K562 (cell line): Measurements from ENCODE around the gene SOX11. TPM values are rescaled to one million over a fixed set of nuclear protein-coding genes. Genes with fewer than 3 reads are reported as not detected.

Experiments
- ATAC-seq: fragments of 200-7000 bp; cut with Tn5 transposase; 3 replicates; pipeline ENCODE4 v1.9.1; 2020; ENCODE audit warnings: moderate library complexity
- BruUV-seq: library from RNA; stranded (reverse); fragments of 400-500 nt; replicated peaks from 2 replicates; lab custom pipeline; 2021; lab: Mats Ljungman, UMichigan
- CTCF ChIA-PET: fragments of 300-600 bp; formaldehyde crosslinking; extraction: SDS; loops from one replicate; lab custom pipeline; 2021; ENCODE audit warnings: low intra/inter-chr PET ratio; lab: Yijun Ruan, JAX
- POLR2A ChIA-PET: fragments of 300-600, 350-650 bp; sonication (Branson Sonifier 250); formaldehyde crosslinking; extraction: SDS; loops from one replicate; lab custom pipeline; 2021; ENCODE audit warnings: antibody characterized with exemption, inconsistent platforms; lab: Yijun Ruan, JAX
- DNase-seq, 4 experiments: peaks; one replicate each; pipeline versions ENCODE4 v3.0.0 to v3.0.0-alpha.2; 2011 to 2018; ENCODE audit warnings: low spot score in 3 of 4, mixed read lengths in 3 of 4; ENCODE audit errors: extremely low read depth in 1 of 4
- FAIRE-seq: peaks from 2 replicates; lab custom pipeline; 2011; peaks lifted over from hg19 to GRCh38; lab: Jason Lieb, UNC
- H2AFZ ChIP-seq: 2 replicates; pipeline ENCODE4 v1.6.0; 2011; ENCODE audit warnings: low read depth, low read length, control low read depth, inconsistent platforms
- H3K27ac ChIP-seq: fragments of 200-600 bp; 3 replicates; pipeline ENCODE4 v1.8.0; 2011; ENCODE audit warnings: low read depth, mild to moderate bottlenecking, control low read depth, inconsistent platforms, low read length, moderate library complexity, mixed read lengths; ENCODE audit errors: extremely low read depth
- H3K27me3 ChIP-seq, 2 experiments: fragments of 300-600 bp in 1 of 2; 2 replicates in 1 of 2; 3 replicates in 1 of 2; pipeline versions ENCODE4 v1.6.0 to v1.8.0; 2011; ENCODE audit warnings: inconsistent platforms in 2 of 2, low read length in 2 of 2, mild to moderate bottlenecking in 1 of 2, mixed read lengths in 1 of 2, moderate library complexity in 1 of 2; ENCODE audit not compliant: control insufficient read depth in 2 of 2, insufficient read depth in 2 of 2
- H3K36me3 ChIP-seq: fragments of 300-600 bp; 3 replicates; pipeline ENCODE4 v1.8.0; 2011; ENCODE audit warnings: mild to moderate bottlenecking, low read length, inconsistent platforms; ENCODE audit not compliant: control insufficient read depth, insufficient read depth
- H3K4me1 ChIP-seq, 2 experiments: fragments of 200-600 bp in 1 of 2; replicated peaks in 1 of 2; 2 replicates in 1 of 2; 3 replicates in 1 of 2; pipeline versions ENCODE4 v1.5.1 to v1.8.0; 2011; ENCODE audit warnings: inconsistent platforms in 2 of 2, low read length in 2 of 2, mild to moderate bottlenecking in 1 of 2, mixed read lengths in 1 of 2, moderate library complexity in 1 of 2; ENCODE audit not compliant: control insufficient read depth in 2 of 2, insufficient read depth in 2 of 2
- H3K4me2 ChIP-seq: 2 replicates; pipeline ENCODE4 v1.6.1; 2011; ENCODE audit warnings: low read length, control low read depth, inconsistent platforms, mixed read lengths; ENCODE audit not compliant: insufficient read depth
- H3K4me3 ChIP-seq: fragments of 200-600 bp; sonication (generic), shearing (Covaris generic); 2 replicates; pipeline ENCODE4 v1.5.1; 2016; ENCODE audit warnings: control low read depth, inconsistent platforms
- H3K79me2 ChIP-seq: fragments of 200-600 bp; 3 replicates; pipeline ENCODE4 v1.8.0; 2011; ENCODE audit warnings: low read length, inconsistent platforms; ENCODE audit not compliant: control insufficient read depth, insufficient read depth
- H3K9ac ChIP-seq, 2 experiments: 2 replicates each; pipeline versions ENCODE4 v1.6.0 to v1.6.1; 2011; ENCODE audit warnings: low read depth in 2 of 2, low read length in 2 of 2, control low read depth in 1 of 2, inconsistent platforms in 1 of 2, mild to moderate bottlenecking in 1 of 2, mixed read lengths in 1 of 2; ENCODE audit not compliant: insufficient read depth in 1 of 2
- H3K9me1 ChIP-seq: one replicate; pipeline ENCODE4 v1.6.0; 2011; ENCODE audit warnings: inconsistent platforms, mild to moderate bottlenecking, low read length, moderate library complexity; ENCODE audit not compliant: control insufficient read depth, insufficient read depth
- H3K9me3 ChIP-seq: replicated peaks from 2 replicates; pipeline ENCODE4 v1.5.1; 2011; ENCODE audit warnings: low read depth, low read length, inconsistent platforms; ENCODE audit not compliant: control insufficient read depth, insufficient read depth
- H4K20me1 ChIP-seq: replicated peaks from 2 replicates; pipeline ENCODE4 v1.6.1; 2011; ENCODE audit warnings: low read length, inconsistent platforms, mixed read lengths; ENCODE audit not compliant: control insufficient read depth, insufficient read depth
- ETV5 ChIP-seq: sonication (generic); formaldehyde crosslinking; IDR thresholded peaks from 2 replicates; pipeline ENCODE4 v1.4.0; 2020; ENCODE audit warnings: low read depth, mild to moderate bottlenecking, missing genetic modification reagents
- HOMEZ ChIP-seq: fragments of 250-450 bp; sonication (Bioruptor Pico); IDR thresholded peaks from 2 replicates; pipeline ENCODE4 v1.4.0; 2020; ENCODE audit warnings: mild to moderate bottlenecking, moderate library complexity
- MIER1 ChIP-seq: fragments of 450-650 bp; IDR thresholded peaks from 2 replicates; pipeline ENCODE4 v1.6.1; 2016; ENCODE audit warnings: antibody characterized with exemption, mild to moderate bottlenecking, low read depth
- ZNF184 ChIP-seq: sonication (generic); formaldehyde crosslinking; IDR thresholded peaks from 2 replicates; pipeline ENCODE4 v1.5.0; 2020; ENCODE audit warnings: missing genetic modification reagents
- ZNF561 ChIP-seq: fragments of 450-650 bp; formaldehyde crosslinking; conservative IDR thresholded peaks from 2 replicates; pipeline ENCODE4 v1.4.0; 2020; ENCODE audit warnings: mild to moderate bottlenecking, moderate library complexity
- WGBS: fragments of 100-300 bp; shearing (Covaris generic); methylation state at CpG from one replicate; pipeline ENCODE4 v1.1.6; 2016; ENCODE audit warnings: low coverage, mixed read lengths; ENCODE audit not compliant: insufficient coverage; ENCODE audit errors: missing lambda C conversion rate; 5-methylcytosine and 5-hydroxymethylcytosine counted together
- in situ Hi-C: fragments of 300-500 bp; cut with MboI; formaldehyde crosslinking; loops from 4 replicates; pipeline ENCODE4 v1.15.0; 2018; ENCODE audit warnings: inconsistent platforms, mixed read lengths
- intact Hi-C: fragments of 100-400 bp; cut with micrococcal nuclease; formaldehyde crosslinking; loops from 2 replicates; pipeline ENCODE4 v1.14.2; 2022
- polyA plus RNA-seq, 8 experiments: library from polyadenylated mRNA; depleted of rRNA in 4 of 8; stranded (reverse) in 5 of 8; unstranded in 3 of 8; fragments of >200 nt; fragmentation: Nextera tagmentation in 2 of 8; fragmentation: Illumina TruSeq in 1 of 8; extraction: Ambion mirVana in 2 of 8; extraction: Trizol in 1 of 8; gene quantifications; 2 replicates each; pipeline versions ENCODE4 v1.2.1 to v1.2.3, GENCODE V29; 2011 to 2014; ENCODE audit warnings: inconsistent platforms in 1 of 8, missing spikeins in 1 of 8
- total RNA-seq, 7 experiments: library from RNA; depleted of rRNA in 6 of 7; stranded (reverse); fragments of >200 nt in 6 of 7; fragmentation: Illumina TruSeq in 2 of 7; extraction: Trizol in 2 of 7; gene quantifications; 2 replicates each; pipeline versions ENCODE4 v1.2.1 to v1.2.3, GENCODE V29; 2011 to 2021; ENCODE audit warnings: low replicate concordance in 1 of 7

Gene SOX11
- total and polyA plus RNA-seq, 9 of the 15 experiments (the other 6 are each of a cell fraction or from before 2014, with no cell fraction given) = 0.02 TPM; not detected in 8

GRCh38 chr2:5741242-5741641 is 49.1 kb downstream of the SOX11 start:
- WGBS = 0% methylated on average over 5 of the region's 5 CpGs
- intact Hi-C loops (no loop called here), in situ Hi-C loops (no loop called here)
- no peak for DNase-seq
- H3K4me2 ChIP-seq = no peak overlapping the region
- H3K27me3 ChIP-seq = no peaks in the 10 kb centered on the region
- ChIA-PET CTCF (no interaction called here), POLR2A (interaction anchor here (0.8 kb wide), 1 partner anchor 982 kb away, joined by 3 read pairs; no protein-coding TSS in a partner anchor)
- no peaks in the 10 kb centered on the region for H3K9me1 ChIP-seq
- no peak for TF ChIP-seq MIER1
- no peak for TF ChIP-seq ZNF184 (CRISPR knock-in tag)
- no peak for TF ChIP-seq ETV5 (CRISPR knock-in tag)
- no peak for TF ChIP-seq HOMEZ
- no peak for TF ChIP-seq ZNF561
- no peaks in the 10 kb centered on the region for H3K4me1 ChIP-seq
- no peaks in the 10 kb centered on the region for H4K20me1 ChIP-seq
- H3K4me3 ChIP-seq = no peak overlapping the region
- H2AFZ ChIP-seq = no peak overlapping the region
- no peaks in the 10 kb centered on the region for H3K36me3 ChIP-seq
- no peaks in the 10 kb centered on the region for H3K79me2 ChIP-seq
- no peak overlapping the region for H3K27ac ChIP-seq
- H3K9ac ChIP-seq = no peak overlapping the region
- no TSS peak for BruUV-seq
- no peak for ATAC-seq
- no peak for FAIRE-seq
- H3K9me3 ChIP-seq = 0 out of 2 replicates have a peak, but pooled peaks cover 2% of the 10 kb centered on the region
